Measurements from ENCODE around the gene LMF1.
"Not testable (repeated sequence)": the region's sequence is repeated elsewhere in the genome, so short reads cannot be mapped to it uniquely, and the experiment has no call there.

The LMF1 gene

DNA sequence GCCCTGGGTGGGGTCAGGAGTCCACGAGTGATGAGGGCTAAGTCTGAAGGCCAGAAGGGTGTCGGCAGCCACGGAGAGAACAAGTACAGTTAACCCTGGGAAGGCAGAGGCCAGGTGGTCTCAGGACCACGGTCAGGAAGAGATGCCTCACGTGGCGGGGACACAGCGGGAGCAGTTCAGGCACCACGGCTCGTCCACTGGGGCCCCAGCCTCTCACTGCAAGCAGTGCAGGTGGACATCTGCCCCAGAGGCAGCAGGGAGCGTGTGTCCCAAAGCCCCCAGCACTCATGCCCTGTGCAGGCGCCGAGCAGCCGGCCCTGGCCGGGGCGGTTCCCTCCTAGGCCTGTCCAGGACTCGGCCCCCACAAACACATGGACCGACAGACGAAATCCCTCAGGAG, 4.7 kb downstream of the LMF1 start:
- Mint-ChIP-seq H3K4me3 (no peak overlapping the region), H3K9me3 (peaks cover 9% of the 10 kb centered on the region), H3K4me1 (ENCODE audit: low read depth) (peaks cover 28% of the 10 kb centered on the region), H3K27ac (peak overlapping the region; percentile 93), H3K36me3 (ENCODE audit: low read depth) (peaks cover 32% of the 10 kb centered on the region), H3K27me3 (ENCODE audit: low read depth) (no peaks in the 10 kb centered on the region)
- DNase-seq (ENCODE audit: low spot score): no peak

DNA sequence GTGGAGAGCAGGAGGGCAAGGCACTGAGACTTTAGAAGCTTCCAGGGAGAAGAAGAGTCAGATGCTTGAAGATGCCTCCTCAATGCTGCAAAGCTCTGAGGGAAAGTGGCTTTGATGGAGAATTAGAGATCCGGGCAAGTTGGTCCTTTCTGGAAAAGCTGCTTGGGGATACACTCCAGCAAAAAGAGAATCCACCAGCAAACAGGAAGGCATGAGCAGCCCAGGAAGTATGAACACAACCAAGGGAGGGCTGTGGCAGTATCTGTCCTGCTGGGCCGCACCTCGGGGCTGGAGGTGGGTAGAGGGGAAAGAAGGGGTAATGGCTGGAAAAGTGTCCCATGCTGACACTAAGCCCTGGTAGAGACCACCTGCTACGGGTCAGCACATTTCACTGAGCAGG, 5.3 kb downstream of the LMF1 start:
- Mint-ChIP-seq H3K27ac (peak overlapping the region; percentile 93), H3K36me3 (ENCODE audit: low read depth) (peaks cover 32% of the 10 kb centered on the region), H3K4me3 (no peak overlapping the region), H3K4me1 (ENCODE audit: low read depth) (peaks cover 28% of the 10 kb centered on the region), H3K27me3 (ENCODE audit: low read depth) (no peaks in the 10 kb centered on the region), H3K9me3 (peaks cover 9% of the 10 kb centered on the region)
- no peak for DNase-seq (ENCODE audit: low spot score)

DNA sequence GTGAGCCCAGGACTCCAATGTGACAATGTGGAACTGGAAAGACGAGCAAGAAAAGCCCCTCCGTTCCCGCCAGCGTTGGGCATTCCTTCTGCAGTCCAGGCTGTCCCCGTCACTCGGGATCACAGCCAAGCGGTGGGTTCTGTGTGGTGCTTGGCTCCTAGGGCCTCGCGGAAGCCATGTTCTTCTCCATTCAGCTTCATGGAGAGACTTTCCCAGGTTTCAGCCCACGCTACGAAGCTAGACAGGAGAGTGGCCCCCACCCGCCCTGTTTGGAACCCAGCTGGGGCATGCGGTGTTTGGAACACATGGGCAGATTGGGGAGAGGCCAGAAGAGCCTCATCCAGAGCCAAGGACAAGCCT, 5.8 kb downstream of the LMF1 start:
- H3K27ac Mint-ChIP-seq: peak overlapping the region; percentile 93
- H3K4me1 Mint-ChIP-seq (ENCODE audit: low read depth): peaks cover 28% of the 10 kb centered on the region

DNA sequence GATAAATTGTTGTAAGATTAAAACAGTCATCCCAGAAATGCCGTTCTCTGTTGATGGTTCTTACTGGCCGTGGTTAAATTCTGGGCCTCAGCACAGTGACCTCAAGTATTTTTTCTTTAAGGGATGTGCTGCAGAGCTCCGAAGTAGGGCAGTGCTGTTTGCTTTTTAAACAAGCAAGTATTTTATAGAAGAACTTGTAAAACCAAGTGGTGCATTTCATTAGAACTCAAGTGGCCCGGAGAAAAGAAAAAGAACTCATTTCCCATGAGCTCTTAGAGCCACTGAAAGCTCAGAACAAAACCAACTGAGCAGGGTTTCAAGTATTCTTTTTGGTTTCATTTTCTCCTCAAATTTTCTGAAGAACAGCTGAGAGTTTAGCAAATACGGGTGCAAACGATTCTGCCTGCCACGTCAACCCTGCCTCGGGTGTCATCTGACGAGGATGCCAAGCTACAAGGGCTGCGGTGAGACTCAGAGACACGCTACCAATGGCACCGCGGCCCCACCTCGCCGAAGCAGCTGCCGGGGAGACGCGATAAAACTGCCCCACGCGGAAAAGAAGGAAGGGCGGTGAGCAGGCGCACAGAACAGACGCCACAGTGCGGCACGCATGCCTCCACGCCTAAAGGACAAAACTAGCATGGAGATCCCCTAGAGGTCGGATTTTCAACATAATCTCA, 6.3 kb downstream of the LMF1 start:
- Mint-ChIP-seq H3K36me3 (ENCODE audit: low read depth) (peaks cover 32% of the 10 kb centered on the region), H3K27me3 (ENCODE audit: low read depth) (no peaks in the 10 kb centered on the region), H3K4me3 (peak overlapping the region; percentile 82), H3K27ac (peak overlapping the region; percentile 93), H3K4me1 (ENCODE audit: low read depth) (peaks cover 28% of the 10 kb centered on the region), H3K9me3 (peaks cover 9% of the 10 kb centered on the region)
- DNase-seq (ENCODE audit: low spot score): peak; percentile 45

More for the DNA sequence above, 5.8 kb downstream of the LMF1 start:
- Mint-ChIP-seq H3K27me3 (ENCODE audit: low read depth) (no peaks in the 10 kb centered on the region), H3K36me3 (ENCODE audit: low read depth) (peaks cover 32% of the 10 kb centered on the region), H3K4me3 (peak overlapping the region; percentile 82), H3K9me3 (peaks cover 9% of the 10 kb centered on the region)
- no peak for DNase-seq (ENCODE audit: low spot score)

GRCh38 chr16:963913-964312, 6.9 kb downstream of the LMF1 start:
- peaks cover 9% of the 10 kb centered on the region for H3K9me3 Mint-ChIP-seq
- peaks cover 32% of the 10 kb centered on the region for H3K36me3 Mint-ChIP-seq (ENCODE audit: low read depth)
- peak overlapping the region; percentile 82 for H3K4me3 Mint-ChIP-seq
- H3K27me3 Mint-ChIP-seq (ENCODE audit: low read depth): no peaks in the 10 kb centered on the region
- peak overlapping the region; percentile 93 for H3K27ac Mint-ChIP-seq
- H3K4me1 Mint-ChIP-seq (ENCODE audit: low read depth): peaks cover 26% of the 10 kb centered on the region
- DNase-seq (ENCODE audit: low spot score): no peak

GRCh38 chr16:962901-963814, 7.6 kb downstream of the LMF1 start:
- H3K27ac Mint-ChIP-seq: peak overlapping the region; percentile 93

DNA sequence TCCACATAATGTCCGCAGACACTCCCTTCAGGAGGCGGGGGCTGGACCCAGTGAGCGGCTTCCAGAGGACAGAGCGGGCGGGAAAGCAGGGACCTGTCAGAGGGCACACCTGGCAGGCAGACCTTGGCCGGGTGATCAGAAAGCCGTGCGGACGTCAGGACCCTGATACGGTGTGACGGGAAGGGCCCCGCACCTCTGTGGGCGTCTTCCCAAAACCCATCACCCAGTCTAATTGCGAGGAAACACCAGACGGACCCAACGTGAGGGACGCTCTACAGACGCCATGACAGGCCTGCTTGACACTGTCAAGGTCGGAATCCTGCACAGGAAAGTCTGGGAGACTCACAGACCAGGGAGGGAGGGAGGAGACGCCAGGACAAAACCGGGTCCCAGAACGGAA, 8.4 kb downstream of the LMF1 start:
- no peak overlapping the region for H3K27ac Mint-ChIP-seq
- no peaks in the 10 kb centered on the region for H3K27me3 Mint-ChIP-seq (ENCODE audit: low read depth)
- DNase-seq (ENCODE audit: low spot score): no peak
- peaks cover 9% of the 10 kb centered on the region for H3K9me3 Mint-ChIP-seq
- peaks cover 19% of the 10 kb centered on the region for H3K4me1 Mint-ChIP-seq (ENCODE audit: low read depth)
- no peak overlapping the region for H3K4me3 Mint-ChIP-seq
- H3K36me3 Mint-ChIP-seq (ENCODE audit: low read depth): peaks cover 25% of the 10 kb centered on the region

More at GRCh38 chr16:962901-963814, 7.6 kb downstream of the LMF1 start:
- no peak for DNase-seq (ENCODE audit: low spot score)
- peak overlapping the region; percentile 82 for H3K4me3 Mint-ChIP-seq
- peaks cover 9% of the 10 kb centered on the region for H3K9me3 Mint-ChIP-seq
- no peaks in the 10 kb centered on the region for H3K27me3 Mint-ChIP-seq (ENCODE audit: low read depth)
- H3K36me3 Mint-ChIP-seq (ENCODE audit: low read depth): peaks cover 26% of the 10 kb centered on the region
- peaks cover 20% of the 10 kb centered on the region for H3K4me1 Mint-ChIP-seq (ENCODE audit: low read depth)

DNA sequence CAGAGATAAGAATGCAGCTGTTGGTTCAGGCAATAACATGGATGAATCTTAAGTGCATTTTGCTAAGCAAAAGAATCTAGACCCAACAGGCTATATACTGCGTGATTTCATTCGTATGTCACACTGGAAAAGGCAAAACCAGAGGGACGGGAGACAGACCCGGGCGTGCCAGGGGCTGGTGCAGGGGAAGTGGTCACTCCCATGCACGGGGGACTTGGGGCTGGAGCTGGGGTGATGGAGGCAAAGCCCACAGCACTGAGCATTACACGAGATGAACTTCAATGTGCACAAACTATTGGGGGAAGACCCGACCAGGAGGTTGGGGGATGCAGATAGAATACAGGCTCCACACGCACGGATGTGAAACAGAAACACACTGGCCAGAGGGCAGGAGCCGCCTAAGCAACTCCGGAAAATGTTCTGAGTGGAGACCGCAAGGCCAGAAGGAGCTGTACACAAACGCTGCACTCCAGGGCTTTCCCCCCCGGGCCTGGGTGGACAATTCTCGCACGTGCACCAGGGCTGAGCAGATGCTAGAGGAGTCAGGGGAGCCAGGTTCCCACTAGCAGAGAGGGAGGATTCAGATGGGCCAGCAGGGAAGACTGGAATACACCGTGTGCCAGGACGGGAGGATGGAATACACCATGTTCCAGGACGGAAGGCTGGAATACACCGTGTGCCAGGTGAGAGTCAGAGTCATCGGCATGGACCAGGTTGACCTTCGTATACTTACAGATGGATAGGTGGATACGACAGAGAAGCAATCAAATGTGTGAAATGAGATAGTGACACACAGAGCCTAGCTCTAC, 11.3 kb downstream of the LMF1 start:
- Mint-ChIP-seq H3K27me3 (ENCODE audit: low read depth) (no peaks in the 10 kb centered on the region), H3K27ac (no peak overlapping the region), H3K9me3 (no peaks in the 10 kb centered on the region), H3K4me1 (ENCODE audit: low read depth) (peaks cover 11% of the 10 kb centered on the region), H3K36me3 (ENCODE audit: low read depth) (peaks cover 4% of the 10 kb centered on the region), H3K4me3 (no peak overlapping the region)
- no peak for DNase-seq (ENCODE audit: low spot score)

GRCh38 chr16:955766-956165, 15.0 kb downstream of the LMF1 start:
- not testable (repeated sequence) for H3K36me3 Mint-ChIP-seq (ENCODE audit: low read depth); H3K9me3 Mint-ChIP-seq; H3K4me1 Mint-ChIP-seq (ENCODE audit: low read depth); H3K27me3 Mint-ChIP-seq (ENCODE audit: low read depth); DNase-seq (ENCODE audit: low spot score); H3K27ac Mint-ChIP-seq; H3K4me3 Mint-ChIP-seq

- not testable (repeated sequence) for DNase-seq (ENCODE audit: low spot score); H3K4me1 Mint-ChIP-seq (ENCODE audit: low read depth); H3K9me3 Mint-ChIP-seq; H3K36me3 Mint-ChIP-seq (ENCODE audit: low read depth); H3K4me3 Mint-ChIP-seq; H3K27me3 Mint-ChIP-seq (ENCODE audit: low read depth); H3K27ac Mint-ChIP-seq
Observed at GRCh38 chr16:953818-954217, 17.0 kb downstream of the LMF1 start.

- no peaks in the 10 kb centered on the region for H3K4me1 Mint-ChIP-seq (ENCODE audit: low read depth)
- no peaks in the 10 kb centered on the region for H3K27me3 Mint-ChIP-seq (ENCODE audit: low read depth)
- H3K9me3 Mint-ChIP-seq: no peaks in the 10 kb centered on the region
- H3K27ac Mint-ChIP-seq: no peak overlapping the region
- peaks cover 7% of the 10 kb centered on the region for H3K36me3 Mint-ChIP-seq (ENCODE audit: low read depth)
- no peak overlapping the region for H3K4me3 Mint-ChIP-seq
- no peak for DNase-seq (ENCODE audit: low spot score)
Observed at GRCh38 chr16:952321-952720, 18.5 kb downstream of the LMF1 start.

GRCh38 chr16:951660-952301, 19.0 kb downstream of the LMF1 start:
- H3K4me1 Mint-ChIP-seq (ENCODE audit: low read depth): no peaks in the 10 kb centered on the region
- no peak overlapping the region for H3K4me3 Mint-ChIP-seq
- peaks cover 7% of the 10 kb centered on the region for H3K36me3 Mint-ChIP-seq (ENCODE audit: low read depth)
- DNase-seq (ENCODE audit: low spot score): no peak
- H3K9me3 Mint-ChIP-seq: no peaks in the 10 kb centered on the region
- H3K27ac Mint-ChIP-seq: no peak overlapping the region
- no peaks in the 10 kb centered on the region for H3K27me3 Mint-ChIP-seq (ENCODE audit: low read depth)

DNA sequence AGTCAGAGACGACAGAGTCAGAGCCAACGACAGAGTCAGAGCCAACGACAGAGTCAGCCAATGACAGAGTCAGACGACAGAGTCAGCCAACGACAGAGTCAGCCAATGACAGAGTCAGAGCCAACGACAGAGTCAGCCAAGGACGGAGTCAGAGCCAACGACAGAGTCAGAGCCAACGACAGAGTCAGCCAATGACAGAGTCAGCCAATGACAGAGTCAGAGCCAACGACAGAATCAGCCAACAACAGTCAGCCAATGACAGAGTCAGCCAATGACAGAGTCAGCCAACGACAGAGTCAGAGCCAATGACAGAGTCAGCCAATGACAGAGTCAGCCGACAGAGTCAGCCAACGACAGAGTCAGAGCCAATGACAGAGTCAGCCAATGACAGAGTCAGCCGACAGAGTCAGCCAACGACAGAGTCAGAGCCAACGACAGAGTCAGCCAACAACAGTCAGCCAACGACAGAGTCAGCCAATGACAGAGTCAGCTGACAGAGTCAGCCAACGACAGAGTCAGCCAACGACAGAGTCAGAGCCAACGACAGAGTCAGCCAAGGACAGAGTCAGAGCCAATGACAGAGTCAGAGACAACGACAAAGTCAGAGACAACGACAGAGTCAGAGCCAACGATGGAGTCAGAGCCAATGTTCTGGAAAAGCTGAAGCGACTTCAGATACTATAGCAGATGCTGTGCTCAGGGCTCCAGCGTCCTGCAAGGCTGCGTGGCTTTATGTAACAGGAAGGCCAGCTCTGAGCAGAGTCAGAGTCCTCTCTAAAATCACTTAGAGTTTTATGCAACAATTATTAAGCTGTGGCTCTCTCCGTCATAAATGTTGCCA, 19.8 kb downstream of the LMF1 start:
- not testable (repeated sequence) for H3K36me3 Mint-ChIP-seq (ENCODE audit: low read depth); H3K27me3 Mint-ChIP-seq (ENCODE audit: low read depth); H3K9me3 Mint-ChIP-seq; H3K27ac Mint-ChIP-seq; H3K4me3 Mint-ChIP-seq; DNase-seq (ENCODE audit: low spot score); H3K4me1 Mint-ChIP-seq (ENCODE audit: low read depth)
